HG03457 (cell line): Measurements from ENCODE around the gene OR2B6.

Source experiments
- ATAC-seq: cut with Tn5 transposase; IDR thresholded peaks from one replicate; pipeline ENCODE4 v1.9.1; 2021; ENCODE audit warnings: moderate number of reproducible peaks; ENCODE audit not compliant: unreplicated experiment

Gene OR2B6

DNA sequence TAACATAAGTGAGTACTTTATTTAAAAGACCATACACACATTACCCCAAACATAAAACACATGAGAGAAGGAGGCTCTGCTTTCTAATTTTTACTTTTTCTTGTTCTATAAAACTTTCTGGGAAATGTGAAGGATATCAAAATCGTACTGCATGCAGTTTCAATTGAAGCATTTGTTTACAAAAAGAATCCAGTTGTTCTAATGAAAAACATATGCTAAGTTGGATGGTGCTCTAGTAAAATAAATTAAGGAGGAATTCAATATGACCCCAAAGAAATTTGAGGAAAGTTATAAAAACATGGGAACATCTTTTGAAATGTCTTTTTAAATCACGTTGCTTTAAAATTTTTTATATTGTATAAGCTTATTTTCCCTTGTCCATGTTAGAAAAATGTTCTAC is 37.6 kb downstream of the OR2B6 start:
- no peak for ATAC-seq

GRCh38 chr6:28000351-28001045 is 43.5 kb downstream of the OR2B6 start:
- ATAC-seq = no peak

DNA sequence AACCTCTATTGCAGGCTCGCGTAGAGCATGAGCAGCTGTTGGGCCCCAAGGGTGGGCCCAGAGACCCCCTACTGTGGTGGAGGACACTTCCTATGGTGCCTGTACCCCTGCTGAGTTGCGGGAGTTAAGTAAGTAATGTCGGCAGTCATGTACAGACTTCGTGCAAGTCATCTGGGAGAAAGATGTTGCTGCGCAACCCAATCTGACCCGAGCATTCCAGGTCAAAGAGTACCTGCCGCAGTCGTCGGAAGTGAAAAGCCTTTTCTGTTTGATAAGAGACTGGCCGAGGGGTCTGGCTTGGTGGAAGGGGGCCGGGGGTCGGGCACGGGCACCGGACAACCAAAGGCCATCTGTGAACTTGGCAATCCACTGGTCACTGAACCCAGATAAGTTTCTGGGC is 44.3 kb downstream of the OR2B6 start:
- ATAC-seq = no peak

DNA sequence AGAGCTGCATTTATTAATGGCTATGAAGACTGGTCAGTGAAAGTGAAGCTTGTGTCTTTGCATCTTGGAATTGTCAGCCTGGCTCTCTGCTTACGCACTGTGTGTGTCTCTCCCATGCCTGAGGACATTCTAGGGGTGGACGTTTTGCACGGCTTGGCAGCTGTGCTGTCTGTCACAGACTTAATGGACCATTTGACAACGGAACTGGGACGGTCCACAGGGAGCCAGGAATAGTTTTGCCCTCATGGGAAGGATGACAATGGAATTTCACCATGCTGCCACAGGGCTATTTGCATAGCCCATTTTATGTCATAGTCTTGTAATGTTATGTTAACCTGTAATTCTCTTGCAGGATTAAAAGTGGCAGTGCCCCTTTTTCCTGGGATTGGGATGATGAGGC is 44.7 kb downstream of the OR2B6 start:
- no peak for ATAC-seq

- ATAC-seq = no peak
Measured at GRCh38 chr6:28002161-28002560, 45.1 kb downstream of the OR2B6 start.

- ATAC-seq = no peak
Measured at GRCh38 chr6:28003059-28003458, 46.0 kb downstream of the OR2B6 start.

- ATAC-seq = no peak
Measured at GRCh38 chr6:28003661-28004060, 46.6 kb downstream of the OR2B6 start.

- no peak for ATAC-seq
Measured at GRCh38 chr6:28004350-28005151, 47.5 kb downstream of the OR2B6 start.

DNA sequence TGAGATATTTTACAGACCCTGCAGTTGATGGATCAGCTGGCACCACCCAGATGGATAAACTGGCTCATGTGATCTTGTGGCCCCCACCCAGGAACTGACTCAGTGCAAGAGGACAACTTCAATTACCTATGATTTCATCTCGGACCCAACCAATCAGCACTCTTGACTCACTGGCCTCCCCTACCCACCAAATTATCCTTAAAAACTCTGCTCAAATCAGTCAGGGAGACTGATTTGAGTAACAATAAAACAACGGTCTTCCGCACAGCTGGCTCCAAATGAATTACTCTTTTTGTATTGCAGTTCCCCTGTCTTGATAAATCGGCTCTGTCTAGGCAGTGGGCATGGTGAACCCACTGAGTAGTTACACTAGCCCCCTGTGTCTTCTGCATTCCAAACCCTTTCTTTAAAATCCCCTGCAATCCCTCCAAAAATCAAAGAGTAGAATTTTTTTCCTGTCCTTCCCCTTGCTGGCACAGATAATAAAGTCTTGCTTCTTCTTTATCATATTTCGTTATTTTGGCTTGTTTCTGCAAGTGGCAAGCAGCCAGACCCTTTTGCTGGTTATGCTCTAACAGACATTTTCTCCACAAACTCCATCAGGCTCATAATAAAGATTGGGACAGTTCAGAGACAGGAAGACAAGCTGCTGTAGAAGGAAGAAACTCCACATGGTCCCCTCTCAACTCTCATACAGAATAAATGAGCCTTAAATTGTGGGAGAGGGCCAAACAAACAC is 48.3 kb downstream of the OR2B6 start:
- ATAC-seq = no peak

DNA sequence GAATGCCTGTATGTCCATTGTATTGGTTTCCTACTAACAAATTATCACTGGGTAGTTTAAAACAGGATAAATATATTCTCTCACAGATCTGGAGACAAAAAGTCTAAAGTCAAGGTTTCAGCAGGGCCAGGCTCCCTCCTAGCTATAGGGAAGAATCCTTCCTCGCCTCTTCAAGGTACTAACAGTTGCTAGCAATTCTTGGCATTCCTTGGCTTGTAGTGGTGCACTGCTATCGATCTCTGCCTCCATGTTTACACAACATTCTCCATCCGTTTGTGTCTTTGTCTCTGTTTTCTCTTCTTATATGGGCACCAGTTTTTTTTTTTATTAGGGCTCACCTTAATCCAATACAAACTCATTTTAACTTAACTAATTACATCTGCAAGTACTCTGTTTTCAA is 48.9 kb downstream of the OR2B6 start:
- no peak for ATAC-seq
